ENCODE data around the gene UBQLN3. TPM values are rescaled to one million over a fixed set of nuclear protein-coding genes. Genes with fewer than 3 reads are reported as not detected.

UBQLN3 gene
- 1 to 10 TPM in 2 of 6 donors, under 1 TPM in 4; 0.29 to 2.0 (median 0.72) TPM for total RNA-seq

GRCh38 chr11:5509803-5510202 is at the start of gene UBQLN3:
Gene UBQLN3 (minus strand): TSS chr11:5509957. CDS start chr11:5509558, 399 bp downstream.
- ATAC-seq (ENCODE audit: low FRiP score in 2 of 2) (no peak), DNase-seq (no peak)
- no peak within 1 kb of the TSS for H3K27ac ChIP-seq
- H3K4me3 ChIP-seq: no peak within 1 kb of the TSS
- 73 to 85% methylated on average over 3 to 4 of the region's 4 CpGs for WGBS, 2 donors
- H3K9me3 ChIP-seq: no peaks in the 10 kb centered on the region
- no peaks in the 10 kb centered on the region for H3K27me3 ChIP-seq
- no peaks in the 10 kb centered on the region for H3K36me3 ChIP-seq
- TF ChIP-seq CTCF (IDR thresholded peaks at IDR 0.05) (no peak), POLR2AphosphoS5 (IDR thresholded peaks at IDR 0.05) (no peak), POLR2A (IDR thresholded peaks at IDR 0.05) (no peak), EP300 (IDR thresholded peaks at IDR 0.05) (no peak)
- no peaks in the 10 kb centered on the region for H3K4me1 ChIP-seq

- DNase-seq (no peak), ATAC-seq (ENCODE audit: low FRiP score in 2 of 2) (no peak)
- H3K4me3 ChIP-seq: no peak overlapping the region
- no peaks in the 10 kb centered on the region for H3K9me3 ChIP-seq
- 34 to 89% methylated on average over 3 of the region's 3 CpGs for WGBS, 2 donors
- TF ChIP-seq EP300 (IDR thresholded peaks at IDR 0.05) (no peak), POLR2A (IDR thresholded peaks at IDR 0.05) (no peak)
- H3K4me1 ChIP-seq: no peaks in the 10 kb centered on the region
- H3K27ac ChIP-seq: no peak overlapping the region
- no peaks in the 10 kb centered on the region for H3K27me3 ChIP-seq
- H3K36me3 ChIP-seq: no peaks in the 10 kb centered on the region
These were observed 48.0 kb upstream of the UBQLN3 start for GRCh38 chr11:5557751-5558150.

GRCh38 chr11:5556596-5557188 is 46.9 kb upstream of the UBQLN3 start:
- Histone ChIP-seq H3K27me3 (no peaks in the 10 kb centered on the region), H3K9me3 (no peaks in the 10 kb centered on the region), H3K4me1 (no peaks in the 10 kb centered on the region), H3K36me3 (no peaks in the 10 kb centered on the region), H3K4me3 (no peak overlapping the region), H3K27ac (no peak overlapping the region)
- TF ChIP-seq POLR2AphosphoS5 (IDR thresholded peaks at IDR 0.05) (no peak), CTCF (IDR thresholded peaks at IDR 0.05) (no peak), EP300 (IDR thresholded peaks at IDR 0.05) (no peak), POLR2A (IDR thresholded peaks at IDR 0.05) (no peak)
- DNase-seq (no peak), ATAC-seq (ENCODE audit: low FRiP score in 2 of 2) (no peak)
- WGBS, 2 donors: 74 to 79% methylated on average over 3 of the region's 3 CpGs

- TF ChIP-seq EP300 (IDR thresholded peaks at IDR 0.05) (no peak), CTCF (IDR thresholded peaks at IDR 0.05) (no peak), POLR2AphosphoS5 (IDR thresholded peaks at IDR 0.05) (no peak), POLR2A (IDR thresholded peaks at IDR 0.05) (no peak)
These were observed 43.6 kb upstream of the UBQLN3 start for GRCh38 chr11:5553343-5553742.

GRCh38 chr11:5550440-5551095 is 40.8 kb upstream of the UBQLN3 start:
- DNase-seq: no peak
- Histone ChIP-seq H3K27ac (no peak overlapping the region), H3K36me3 (no peaks in the 10 kb centered on the region), H3K9me3 (no peaks in the 10 kb centered on the region), H3K4me3 (no peak overlapping the region), H3K27me3 (no peaks in the 10 kb centered on the region), H3K4me1 (no peaks in the 10 kb centered on the region)
- ATAC-seq (ENCODE audit: low FRiP score in 2 of 2): no peak
- WGBS, 2 donors: 66 to 86% methylated on average over 5 of the region's 5 CpGs
- no peak for TF ChIP-seq EP300 (IDR thresholded peaks at IDR 0.05)
- no peak for TF ChIP-seq CTCF (IDR thresholded peaks at IDR 0.05)
- TF ChIP-seq POLR2A (IDR thresholded peaks at IDR 0.05): no peak
- TF ChIP-seq POLR2AphosphoS5 (IDR thresholded peaks at IDR 0.05): no peak

More at GRCh38 chr11:5553343-5553742, 43.6 kb upstream of the UBQLN3 start:
- H3K27ac ChIP-seq: no peak overlapping the region
- H3K9me3 ChIP-seq: no peaks in the 10 kb centered on the region
- DNase-seq (no peak), ATAC-seq (ENCODE audit: low FRiP score in 2 of 2) (no peak)
- no peaks in the 10 kb centered on the region for H3K36me3 ChIP-seq
- H3K27me3 ChIP-seq: no peaks in the 10 kb centered on the region
- no peaks in the 10 kb centered on the region for H3K4me1 ChIP-seq
- H3K4me3 ChIP-seq: no peak overlapping the region

All from upper lobe of left lung (tissue), 6 donors.